HG02884 (cell line): ENCODE measurements around the gene SEC24A.
"Not testable (repeated sequence)": the region's sequence is repeated elsewhere in the genome, so short reads cannot be mapped to it uniquely, and the experiment has no call there.

Source experiments
- ATAC-seq: cut with Tn5 transposase; IDR thresholded peaks from one replicate; pipeline ENCODE4 v1.9.1; 2021; ENCODE audit warnings: mild to moderate bottlenecking, moderate library complexity; ENCODE audit not compliant: unreplicated experiment

SEC24A gene

DNA sequence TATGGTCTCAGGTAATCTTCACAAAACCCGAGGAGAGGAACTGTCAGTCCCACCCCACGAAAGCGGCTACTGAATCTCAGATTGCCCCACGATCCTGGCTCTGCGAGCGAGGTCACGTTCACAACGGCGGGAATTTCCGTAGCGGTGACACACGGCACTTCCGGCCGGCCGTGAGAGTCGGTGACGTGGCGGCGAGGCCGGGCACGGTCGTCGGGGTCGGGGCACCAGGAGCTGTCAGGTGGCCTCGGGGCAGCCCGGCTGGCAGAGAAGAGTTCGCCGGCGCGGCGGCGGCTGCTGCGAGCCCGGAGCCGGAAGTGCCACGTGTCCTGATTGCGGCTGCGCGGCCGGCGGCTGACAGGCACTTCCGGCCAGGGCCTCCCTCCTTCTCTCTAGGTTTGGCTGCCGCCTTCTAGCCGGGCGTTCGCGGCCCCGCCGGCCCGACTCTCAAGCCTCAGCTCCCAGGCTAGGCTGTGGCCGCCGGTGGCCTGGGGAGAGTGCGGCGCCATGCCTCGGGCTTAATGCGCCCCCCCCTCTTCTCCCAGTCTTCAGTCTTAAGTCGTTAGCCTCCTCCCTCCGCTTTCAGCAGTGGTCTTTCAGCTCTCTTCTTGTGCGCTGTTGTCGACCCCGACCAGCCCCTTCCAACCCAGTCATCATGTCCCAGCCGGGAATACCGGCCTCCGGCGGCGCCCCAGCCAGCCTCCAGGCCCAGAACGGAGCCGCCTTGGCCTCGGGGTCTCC, at the start of gene SEC24A:
TSS of gene SEC24A (plus strand) at position 361 of the 738 bp plus-strand sequence. CDS start at position 653, 292 bp downstream.
- ATAC-seq, result peak; percentile 66

DNA sequence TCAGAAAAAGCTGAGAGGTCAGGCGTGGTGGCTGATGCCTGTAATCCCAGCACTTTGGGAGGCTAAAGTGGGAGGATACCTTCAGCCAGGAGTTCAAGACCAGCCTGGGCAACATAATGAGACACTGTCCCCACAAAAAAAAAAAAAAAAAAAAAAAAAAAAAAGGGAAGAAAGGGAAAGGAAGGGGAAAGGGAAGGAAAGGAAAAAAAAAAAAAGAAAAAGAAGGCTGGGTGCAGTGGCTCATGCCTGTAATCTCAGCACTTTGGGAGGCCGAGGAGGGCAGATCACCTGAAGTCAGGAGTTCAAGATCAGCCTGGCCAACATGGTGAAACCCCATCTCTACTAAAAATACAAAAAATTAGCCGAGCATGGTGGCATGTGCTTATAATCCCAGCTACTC, 48.8 kb upstream of the SEC24A start:
- ATAC-seq, result not testable (repeated sequence)

DNA sequence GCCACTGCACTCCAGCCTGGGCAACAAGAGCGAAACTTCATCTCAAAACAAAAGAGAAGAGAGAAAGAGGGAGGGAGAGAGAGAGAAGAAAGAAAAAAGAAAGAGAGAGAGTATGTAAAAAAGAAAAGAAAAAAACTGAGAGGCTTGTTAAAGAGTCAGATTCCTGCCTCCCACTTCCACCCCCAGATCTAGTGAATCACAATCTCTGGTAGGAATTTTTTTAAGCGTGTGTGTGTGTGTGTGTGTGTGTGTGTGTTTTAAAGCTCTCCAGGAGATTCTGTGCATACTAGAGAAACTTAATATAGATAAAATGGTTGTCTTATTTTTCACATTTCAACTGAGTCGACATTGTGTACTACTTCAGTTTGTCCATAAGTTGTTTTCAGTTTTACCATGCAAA, 48.0 kb upstream of the SEC24A start:
- ATAC-seq, result no peak

DNA sequence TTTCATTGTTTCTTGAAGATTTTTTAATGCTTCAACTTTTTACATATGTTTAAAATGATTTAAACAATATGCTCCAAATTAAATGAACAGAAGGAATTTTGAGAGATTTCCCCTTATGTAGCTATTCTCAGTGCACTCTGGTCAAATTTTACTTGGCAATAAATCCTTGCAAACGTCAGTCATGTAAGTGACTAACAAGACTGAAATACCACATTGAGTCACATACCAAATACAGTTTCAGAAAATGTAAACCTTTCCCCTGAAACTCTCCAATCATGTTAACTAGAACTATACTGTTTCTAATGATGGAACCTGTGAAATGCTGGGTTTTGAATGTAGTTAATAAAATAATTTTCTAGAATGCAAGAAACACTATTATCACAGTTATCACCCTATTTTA, 45.5 kb upstream of the SEC24A start:
- ATAC-seq, result peak; percentile 47

DNA sequence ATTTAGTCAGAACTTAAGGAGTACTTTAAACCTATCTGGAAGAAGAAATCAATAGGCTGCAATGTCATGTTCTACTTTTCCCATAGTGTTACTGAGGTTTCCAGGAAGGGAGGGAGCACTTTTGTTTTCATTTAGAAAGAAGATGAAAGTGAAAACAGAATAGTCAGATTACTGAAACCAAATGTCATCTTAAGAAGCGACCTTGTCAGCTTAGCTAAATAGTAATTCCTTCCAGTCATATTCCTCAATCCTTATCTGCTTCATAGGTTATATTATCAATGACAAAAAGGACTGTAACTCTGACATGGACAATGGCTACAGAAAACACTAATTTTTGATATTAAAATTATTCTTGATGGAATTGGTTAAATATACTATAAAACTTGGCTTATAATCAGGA, 43.7 kb upstream of the SEC24A start:
- no peak for ATAC-seq

DNA sequence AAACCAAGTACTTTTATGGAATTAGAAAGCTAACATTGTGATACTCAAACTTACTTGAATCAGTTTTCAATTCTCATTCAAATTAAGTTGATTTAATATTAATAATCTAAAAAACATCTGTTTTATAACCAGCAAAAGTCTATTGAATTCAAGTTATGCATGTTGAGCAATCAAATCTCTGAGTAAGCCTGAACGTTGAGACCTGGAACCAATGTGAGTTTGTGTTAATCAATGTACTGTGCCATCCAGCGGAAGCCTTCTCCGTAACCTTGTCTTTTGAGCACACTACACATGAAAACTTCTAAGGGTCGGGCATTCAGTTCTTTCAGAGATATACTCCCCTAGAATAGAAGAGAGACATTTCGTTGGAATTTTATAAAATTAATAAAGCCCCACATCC, 41.9 kb upstream of the SEC24A start:
- ATAC-seq, result no peak

DNA sequence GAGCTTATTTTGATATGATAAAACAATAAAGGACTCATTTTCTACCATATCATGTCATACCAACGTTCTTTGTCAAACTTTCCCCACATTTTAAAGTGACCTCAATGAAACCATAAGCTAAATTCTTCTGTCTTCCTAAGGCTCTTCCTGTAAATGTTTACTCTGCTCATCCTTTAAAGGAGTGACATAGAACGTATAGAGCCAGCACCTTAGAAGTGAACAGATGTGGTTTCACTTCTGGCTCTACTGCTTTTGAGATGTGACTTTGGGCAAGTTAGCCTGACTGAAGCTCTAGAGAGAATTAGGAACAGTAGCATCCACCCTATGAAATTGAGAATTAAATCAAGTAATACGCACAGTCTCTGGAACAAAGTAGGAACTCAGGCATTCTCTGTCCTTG, 40.0 kb upstream of the SEC24A start:
- ATAC-seq, result no peak

DNA sequence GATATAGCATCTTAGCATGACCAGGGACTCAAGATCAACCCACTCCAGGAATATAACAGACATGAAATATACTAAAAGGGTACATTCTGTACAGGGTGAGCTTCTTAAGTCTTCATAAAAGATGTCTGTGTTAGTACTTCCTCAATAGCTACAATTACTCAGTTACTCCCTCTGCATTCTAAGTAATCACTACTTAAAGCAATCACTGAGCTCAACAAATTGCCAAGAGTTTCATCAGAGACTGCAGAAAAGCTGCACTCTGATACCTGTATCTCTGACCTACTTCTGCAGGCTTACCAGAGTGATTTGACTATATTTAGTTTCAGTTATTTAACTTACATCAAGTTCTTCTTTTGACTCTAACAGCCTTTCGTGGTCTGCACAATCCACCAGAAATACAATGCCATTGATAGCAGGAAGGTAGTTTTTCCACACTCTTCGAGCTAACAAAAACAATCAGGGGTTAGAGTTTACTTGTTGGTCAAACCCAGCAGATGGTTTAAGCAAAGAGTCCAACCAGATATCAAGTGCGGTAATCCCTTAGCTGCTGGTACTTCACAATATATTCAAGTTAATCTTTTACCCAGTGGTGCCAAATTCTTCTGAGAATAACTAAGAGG, 39.2 kb upstream of the SEC24A start:
- peak; percentile 68 for ATAC-seq

DNA sequence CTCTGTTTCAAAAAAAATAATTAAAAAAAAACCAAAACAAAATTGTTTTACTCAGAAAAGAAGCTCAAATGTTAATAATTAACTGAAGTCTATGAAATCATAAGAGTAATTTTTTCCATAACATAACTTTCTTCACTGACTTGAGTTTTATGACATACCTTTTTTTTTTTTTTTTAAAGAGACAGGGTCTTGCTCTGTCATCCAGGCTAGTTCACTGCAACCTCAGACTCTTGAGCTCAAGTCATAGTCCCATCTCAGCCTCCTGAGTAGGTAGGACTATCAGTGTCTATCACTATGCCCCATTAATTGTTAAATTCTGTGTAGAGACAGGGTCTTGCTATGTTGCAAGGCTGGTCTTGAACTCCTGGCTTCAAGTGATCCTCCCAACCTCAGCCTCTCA, 37.9 kb upstream of the SEC24A start:
- no peak for ATAC-seq

DNA sequence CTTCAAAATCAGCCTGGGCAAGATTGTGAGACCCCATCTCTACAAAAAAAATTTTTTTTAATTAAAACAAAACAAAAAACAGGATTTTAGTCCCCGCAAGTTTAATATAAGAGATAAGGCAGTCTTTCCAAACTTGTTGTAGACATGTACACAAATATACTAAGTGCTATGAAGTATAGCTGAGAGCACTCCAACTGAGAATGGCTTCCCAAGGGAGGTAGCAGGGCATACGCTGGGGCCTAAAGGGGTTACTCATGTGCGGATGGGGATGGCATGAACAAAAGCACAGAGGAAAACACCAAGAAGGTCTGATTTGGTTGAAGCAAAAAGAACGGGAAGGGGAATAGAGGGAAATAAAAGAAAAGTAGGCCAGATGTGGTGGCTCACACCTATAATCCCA, 37.1 kb upstream of the SEC24A start:
- ATAC-seq, result no peak

DNA sequence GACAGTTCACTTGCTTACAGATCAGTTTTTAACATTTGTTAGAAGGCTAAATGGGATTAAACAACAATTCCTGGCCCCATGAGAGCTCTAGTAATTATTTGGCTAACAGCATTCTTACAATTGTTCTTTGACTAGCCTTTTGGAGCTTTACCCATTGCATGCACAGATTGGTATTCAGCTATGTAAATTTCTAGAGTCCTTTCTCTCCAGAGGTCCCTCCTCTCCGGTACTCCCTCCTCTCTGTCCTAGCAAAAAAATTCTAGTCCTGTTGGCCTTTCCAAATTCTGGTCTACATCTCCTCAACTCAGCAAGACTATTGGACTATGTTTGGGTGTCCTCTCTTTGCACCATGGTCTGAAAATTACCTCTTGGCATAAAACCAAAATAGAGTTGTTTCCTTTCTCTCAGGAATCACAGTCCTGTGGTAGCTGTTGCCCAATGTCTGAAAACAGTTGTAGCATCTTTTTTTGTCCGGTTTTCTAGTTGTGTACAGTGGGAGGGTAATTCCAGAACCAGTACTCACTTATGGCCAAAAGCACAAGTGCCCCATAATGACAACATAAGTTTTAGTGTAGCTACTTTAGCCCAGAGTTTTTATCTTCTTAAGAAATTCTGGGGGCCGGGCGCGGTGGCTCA, 34.0 kb upstream of the SEC24A start:
- ATAC-seq, result no peak

DNA sequence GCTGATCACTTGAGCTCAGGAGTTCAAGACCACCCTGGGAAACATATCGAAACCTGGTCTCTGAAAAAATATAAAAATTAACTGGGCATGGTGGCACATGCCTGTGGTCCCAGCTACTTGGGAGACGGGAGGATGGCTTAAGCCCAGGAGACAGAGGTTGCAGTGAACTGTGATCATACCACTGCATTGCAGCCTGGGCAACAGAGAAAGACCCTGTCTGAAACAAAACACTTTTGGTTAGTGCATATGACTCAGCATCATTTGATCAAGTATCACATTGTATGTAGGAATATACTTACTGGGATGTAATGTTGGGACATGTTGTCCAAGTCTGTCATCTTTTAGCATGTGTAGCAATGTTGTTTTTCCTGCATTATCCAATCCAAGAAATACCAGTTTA, 28.0 kb upstream of the SEC24A start:
- no peak for ATAC-seq

DNA sequence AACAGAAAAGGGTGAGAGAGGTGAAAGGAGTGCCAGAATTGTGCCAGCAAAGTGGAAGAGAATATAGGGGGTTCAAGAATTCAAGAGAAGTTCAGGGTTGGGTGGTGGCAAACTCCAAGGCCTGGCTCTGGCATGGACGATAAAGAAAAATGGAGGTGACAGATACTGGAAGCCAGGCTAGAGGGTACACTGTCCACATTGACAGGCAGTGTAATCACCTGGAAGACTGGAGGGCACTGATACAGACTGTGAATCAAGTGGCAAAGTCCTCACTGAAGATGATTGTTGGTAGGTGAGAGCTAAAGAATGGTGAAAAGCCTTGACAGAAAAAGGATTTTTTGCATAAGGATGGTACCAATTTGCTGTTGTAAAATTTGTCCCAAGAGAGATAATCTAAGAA, 23.0 kb upstream of the SEC24A start:
- ATAC-seq, result no peak

DNA sequence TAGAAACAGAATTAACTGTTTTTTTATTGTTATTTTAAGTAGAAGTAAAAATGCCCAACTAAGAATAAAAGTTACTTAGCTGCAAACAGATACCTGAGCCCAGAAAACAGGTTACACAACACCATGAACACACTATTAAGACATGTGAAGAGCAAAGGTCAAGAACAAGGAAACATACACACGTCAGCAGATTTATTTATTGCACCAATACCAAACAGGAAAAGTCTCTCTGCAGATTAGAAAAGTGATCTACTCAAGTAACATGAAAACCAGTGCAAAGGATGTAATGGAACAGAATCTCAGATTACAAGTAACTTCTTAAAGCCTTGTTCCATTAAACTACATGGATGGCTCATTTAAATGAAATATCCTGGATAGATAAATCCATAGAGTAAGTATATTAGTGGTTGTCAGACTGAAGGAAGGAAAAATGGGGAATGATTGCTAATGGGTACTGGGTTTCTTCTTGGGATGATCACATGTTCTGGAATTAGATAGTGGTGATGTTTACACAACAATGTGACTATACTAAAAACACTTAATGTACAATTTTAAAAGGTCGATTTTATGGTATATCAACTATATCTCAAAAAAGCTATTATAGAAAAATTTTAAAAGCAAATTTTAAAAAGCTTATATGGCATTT, 22.1 kb upstream of the SEC24A start:
- no peak for ATAC-seq

DNA sequence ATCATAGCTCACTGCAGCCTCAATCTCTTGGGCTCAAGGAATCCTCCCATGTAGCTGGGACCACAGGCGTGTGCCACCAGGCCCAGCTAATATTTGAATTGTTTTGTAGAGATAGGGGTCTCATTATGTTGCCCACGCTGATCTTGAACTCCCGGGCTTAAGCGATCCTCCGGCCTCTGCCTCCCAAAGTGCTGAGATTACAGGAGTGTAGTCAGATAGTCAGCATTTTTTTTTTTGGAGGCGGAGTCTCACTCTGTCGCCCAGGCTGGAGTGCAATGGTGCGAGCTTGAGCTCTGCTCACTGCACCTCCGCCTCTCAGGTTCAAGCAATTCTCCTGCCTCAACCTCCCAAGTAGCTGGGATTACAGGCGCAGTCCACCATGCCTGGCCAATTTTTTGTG, 14.4 kb upstream of the SEC24A start:
- no peak for ATAC-seq

DNA sequence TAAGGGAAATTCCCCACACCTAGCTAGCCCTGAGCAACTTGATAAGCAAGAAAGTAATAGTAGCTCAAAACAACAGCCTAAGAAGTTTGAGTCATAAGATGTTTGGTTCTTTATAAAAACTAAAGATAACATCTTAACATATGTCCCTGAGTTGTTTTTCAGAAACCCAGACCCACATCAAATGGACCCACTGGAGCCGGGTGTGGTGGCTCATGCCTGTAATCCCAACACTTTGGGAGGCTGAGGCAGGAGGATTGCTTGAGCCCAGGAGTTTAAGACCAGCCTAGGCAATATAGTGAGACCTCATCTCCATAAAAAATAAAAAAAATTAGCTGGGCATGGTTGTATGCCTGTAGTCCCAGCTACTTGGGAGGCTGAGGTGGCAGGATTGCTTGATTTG, 13.2 kb upstream of the SEC24A start:
- not testable (repeated sequence) for ATAC-seq

DNA sequence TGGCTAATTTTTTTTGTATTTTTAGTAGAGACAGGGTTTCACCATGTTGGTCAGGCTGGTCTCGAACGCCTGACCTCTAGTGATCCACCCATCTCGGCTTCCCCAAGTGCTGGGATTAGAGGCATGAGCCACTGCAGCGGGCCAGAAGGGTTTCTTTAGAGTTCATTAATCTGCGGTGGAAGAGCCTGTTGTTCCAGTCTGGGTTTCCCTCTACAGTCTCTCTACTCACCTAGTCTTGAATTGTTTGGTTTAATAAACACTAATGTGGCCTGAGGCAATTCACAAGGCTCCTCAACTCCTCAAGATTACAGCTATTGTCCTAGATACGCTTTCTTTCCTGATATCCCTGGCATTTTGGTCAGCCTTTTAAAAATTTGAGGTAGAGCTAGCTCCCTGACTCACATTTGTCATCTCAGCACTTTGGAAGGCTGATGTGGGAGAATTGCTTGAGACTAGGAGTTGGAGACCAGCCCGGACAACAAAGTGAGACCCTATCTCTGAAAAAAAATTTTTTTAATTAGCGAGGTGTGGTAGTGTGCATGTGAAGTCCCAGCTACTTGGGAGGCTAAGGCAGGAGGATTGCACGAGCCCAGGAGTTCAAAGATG, 11.4 kb upstream of the SEC24A start:
- no peak for ATAC-seq

DNA sequence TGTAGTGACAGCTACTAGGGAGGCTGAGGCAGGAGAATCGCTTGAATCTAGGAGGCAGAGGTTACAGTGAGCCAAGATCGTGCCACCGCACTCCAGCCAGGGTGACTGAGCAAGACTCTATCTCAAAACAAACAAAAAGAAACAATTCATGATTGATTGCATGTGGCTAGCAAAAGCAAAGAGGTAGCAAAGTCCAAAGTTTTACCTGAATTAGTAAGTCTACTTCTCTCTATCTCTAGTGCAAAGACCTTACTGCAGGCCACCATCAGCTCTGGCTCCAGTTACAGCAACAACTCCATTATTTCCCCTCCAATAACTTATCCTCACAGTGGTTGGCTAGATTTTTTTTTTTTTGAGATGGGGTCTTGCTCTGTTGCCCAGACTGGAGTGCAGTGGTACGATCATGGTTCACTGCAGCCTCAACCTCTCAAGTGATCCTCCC, 9.8 kb upstream of the SEC24A start:
- ATAC-seq, result no peak

DNA sequence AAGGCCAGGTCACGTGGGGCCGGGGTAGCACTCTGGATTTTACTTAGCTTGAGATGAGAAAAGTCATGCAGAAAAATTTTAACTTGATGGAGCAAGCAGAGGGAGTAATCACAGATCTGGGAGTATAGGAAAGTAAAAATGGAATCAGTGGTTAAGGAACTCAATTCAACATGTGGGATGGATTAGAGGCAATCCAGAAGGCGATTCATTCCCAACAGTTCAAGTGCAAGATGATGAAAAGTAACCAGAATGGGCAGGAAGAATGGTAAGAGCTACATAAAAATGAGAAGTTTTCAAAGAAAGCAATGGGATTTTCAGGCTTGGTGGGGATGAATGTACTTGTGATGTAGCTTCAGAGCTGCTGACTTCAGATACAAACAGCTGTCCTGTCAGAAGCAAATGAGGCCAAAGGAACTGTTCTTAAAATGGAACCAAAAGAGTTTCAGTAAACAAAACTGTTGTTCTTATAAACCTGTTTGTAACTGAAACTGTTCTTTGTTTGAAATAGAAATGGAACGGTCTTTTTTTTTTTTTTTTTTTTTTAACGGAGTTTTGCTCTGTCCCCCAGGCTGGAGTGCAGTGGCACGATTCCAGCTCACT, 5.6 kb upstream of the SEC24A start:
- no peak for ATAC-seq

DNA sequence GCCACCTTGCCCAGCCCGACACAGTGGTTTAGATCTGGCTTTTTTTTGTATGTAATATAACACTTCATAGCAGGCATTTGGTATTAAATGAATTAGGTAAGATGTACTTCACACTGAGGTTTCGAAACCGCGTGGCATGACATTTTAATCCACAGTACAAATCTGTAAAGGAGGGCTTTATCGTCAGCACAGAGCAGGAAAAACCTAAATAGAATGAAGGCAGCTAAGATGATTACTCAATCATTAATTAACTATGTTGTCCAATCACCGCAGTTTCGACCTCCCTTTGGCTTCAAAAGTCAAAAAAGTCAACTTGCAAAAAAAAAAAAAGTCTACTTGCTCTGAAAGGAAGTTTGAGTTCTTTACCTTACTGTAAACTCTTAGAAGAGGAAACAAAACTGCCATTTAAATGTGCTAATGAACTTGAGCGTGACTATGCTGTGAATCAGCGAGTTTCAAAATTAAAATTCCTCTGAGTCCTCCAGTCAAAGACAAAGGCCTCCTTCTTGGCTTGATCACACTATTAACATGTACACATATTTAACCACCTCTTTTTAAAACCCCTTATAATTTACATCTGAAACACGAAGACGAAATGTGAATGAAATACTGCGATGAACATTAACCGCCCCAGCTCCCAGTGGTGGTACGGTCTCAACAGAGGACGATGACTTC, 698 bp upstream of the SEC24A start:
- peak; percentile 34 for ATAC-seq
